ENCODE results near the gene IQSEC1.

The IQSEC1 gene

DNA sequence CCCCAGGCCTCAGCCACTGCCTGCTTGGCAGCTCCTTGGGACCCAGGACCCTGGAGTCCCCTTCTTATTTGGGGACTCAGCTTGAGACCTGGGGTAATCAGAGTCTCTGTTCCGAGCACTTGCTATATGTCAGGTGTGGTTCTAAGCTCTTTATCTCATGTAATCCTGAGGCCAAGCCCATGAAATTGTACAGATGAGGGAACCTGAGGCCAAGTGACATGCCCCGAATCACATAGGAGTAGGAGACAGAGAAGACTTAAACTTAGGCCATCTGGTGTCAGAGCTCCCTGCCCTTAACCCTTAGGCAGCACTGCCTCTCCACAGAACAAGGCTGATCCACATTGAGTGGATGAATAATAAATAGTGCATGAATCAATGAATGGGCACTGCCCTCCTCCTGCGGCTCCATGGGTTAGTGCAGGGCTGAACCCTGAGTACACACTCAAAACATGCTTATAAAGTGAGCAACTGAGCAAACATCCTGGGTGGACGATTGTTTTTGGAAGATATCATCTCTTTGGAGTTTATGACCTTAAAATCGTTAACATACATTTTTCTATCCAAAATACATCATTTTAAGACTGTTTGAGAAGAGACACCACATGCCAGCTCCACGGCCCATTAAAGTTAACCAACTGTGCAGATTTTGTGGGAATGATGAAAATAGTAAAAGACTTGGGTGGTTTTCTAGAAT is 33.2 kb upstream of the IQSEC1 start:
- DNase-seq = no peak

DNA sequence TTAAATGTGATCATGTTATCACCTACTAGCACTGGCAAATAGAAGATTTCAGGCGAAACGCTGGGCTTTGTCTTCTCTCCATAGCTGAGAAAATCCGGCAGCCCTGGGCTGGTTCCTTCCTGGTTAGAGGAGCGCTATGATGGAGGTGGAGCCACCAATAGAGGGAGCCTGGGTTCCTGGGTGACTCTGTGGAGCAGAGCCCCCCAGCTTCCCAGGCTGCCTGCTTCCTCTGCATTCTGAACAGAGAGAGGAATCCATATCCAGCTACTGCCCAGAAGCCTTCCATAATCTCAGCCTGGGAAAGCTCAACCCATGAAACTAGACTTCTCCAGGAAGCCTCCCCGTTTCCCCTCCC is 32.6 kb upstream of the IQSEC1 start:
- DNase-seq = no peak

DNA sequence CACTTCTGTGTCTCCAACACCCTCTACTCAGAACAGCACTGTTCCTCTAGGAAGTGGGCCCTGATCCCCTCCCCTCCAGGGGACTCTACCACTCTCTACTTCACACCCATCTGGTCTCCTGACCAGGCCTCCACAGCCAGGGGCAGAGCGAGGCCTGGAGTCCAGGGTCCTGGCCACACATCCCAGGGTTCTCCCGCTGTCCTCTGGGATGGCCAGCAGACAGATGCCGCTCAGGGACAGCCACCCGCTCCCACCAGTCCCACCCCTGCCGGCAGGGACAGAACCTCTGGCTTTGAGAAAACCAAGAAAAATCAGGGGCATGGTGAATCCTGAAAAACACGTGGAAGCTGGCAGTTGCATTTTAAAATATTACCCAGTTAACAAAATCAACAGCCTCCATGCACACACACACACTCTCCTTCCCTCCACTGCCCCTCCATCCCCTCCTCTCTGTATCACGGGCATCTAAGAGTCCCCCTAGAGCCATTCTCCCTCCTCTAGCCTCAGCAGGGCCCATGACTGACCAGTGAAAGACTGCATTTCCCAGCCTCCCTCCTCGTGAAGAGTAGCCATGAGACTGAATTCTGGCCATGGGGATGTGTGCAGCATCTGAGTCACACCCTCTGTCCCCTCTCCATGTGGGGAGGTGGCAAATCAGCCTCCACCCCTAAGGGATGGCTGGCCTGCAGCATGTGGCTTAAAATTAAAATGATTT is 32.1 kb upstream of the IQSEC1 start:
- DNase-seq = no peak

DNA sequence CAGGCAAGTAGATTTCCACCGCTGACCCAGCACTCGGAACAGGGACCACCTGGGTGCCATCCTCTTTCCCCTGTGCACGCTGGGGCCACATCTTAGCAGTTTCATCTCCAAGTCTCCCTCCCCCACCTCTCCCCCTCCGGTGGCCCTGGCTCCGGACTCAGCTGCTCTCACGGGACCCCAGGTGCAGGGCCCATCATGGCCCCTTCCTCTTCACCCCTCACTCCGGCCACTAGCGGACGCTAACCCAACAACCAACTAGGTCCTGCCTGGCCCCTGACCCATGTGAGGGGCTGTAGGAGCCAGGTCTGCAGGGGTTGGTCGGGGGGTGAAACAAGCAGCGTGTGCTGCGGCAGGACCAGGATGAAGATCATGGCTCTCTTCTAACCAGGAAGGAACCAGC is 31.3 kb upstream of the IQSEC1 start:
- DNase-seq = no peak

DNA sequence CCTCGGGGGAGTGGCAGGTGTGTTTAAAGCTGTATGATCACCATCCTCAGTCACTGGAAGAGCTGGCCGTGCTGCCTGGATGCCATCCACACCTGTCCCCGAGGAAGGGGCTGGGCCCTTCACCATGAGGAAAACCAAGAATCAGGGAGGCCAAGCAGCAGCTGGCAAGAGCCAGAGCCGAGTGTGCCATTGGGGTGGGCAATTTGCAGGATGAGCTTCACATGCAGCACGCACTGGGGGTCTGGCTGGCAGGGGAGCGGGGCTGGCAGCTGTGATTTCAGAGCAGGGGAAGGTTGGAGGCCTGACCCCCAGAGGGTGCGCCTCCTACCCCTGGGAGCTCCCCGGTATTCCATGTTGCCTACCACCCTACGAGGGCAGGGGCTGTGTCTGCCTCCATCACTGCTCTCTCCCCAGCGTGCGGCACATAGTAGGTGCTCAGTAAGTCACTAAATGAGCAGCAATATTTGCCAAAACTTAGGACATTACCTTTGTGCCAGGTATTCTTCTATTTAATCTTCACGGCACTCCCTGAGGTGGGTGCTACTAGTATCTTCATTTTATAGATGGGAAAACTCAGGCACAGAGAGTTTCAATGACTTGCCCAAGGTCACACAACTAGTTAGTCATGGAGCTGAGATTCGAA is 30.3 kb upstream of the IQSEC1 start:
- DNase-seq = no peak

DNA sequence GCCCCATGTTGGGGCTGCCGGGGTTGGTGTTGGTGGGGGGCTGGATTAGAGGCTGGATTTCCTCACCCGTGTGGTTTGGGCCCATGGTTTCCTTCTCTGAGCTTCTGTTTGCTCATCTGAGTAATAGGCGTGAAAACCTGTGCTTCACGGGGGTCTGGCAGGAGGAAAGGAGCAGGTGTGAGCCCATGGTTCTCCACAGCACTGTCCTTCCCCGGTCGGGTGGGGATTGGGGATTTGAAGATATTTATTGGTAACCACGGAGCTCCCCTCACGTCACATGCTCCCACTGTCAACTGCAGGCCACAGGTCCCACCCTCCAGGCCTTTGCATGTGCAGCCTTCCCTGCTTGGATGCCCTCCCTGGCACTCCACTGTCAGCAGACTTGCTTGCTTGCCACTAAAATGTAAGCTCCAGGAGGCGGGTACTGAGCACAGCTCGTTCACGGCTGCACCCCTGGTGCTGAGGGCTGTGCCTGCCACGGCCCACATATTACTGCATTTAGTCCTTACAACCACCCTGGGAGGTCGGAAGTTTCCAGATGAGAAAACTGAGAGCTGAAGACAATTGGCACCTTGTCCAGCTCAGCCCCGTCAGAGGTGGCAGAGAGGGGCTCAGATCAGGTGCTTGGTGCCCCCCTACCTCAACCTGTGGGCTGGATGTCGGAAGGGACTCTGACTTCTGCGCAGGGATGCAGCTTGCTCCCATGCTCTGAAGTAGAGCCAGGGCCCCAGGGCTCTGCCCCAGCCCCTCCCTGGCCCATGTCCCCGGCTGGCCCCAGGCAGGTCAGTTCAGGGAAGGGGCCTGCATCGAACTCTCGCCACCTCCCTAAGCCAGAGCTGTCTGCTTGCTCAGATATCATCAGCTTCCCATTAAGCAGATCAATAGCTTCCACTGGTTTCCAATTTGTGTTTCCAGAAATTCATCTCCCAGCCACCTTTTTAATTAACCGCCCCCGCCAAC is 29.4 kb upstream of the IQSEC1 start:
- DNase-seq = no peak

DNA sequence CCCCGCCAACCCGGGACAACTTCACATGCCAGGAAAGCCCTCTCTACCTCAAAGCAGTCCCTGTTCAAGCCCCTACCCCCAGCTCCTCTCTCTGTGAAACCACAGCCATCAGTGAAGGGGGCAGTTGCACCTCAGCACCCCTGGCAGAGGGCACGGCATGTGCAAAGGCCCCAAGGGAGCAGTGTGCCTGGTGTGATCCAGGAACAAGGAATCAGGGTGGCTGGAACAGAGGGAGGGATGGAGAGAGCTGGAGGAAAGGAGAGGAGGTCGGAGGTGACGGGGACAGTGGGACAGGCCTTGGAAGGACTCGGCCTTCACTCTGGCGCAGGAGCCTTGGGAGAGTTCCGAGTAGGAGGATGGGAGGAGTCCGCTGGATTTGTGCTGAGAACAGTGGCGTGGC is 26.5 kb upstream of the IQSEC1 start:
- DNase-seq = no peak

DNA sequence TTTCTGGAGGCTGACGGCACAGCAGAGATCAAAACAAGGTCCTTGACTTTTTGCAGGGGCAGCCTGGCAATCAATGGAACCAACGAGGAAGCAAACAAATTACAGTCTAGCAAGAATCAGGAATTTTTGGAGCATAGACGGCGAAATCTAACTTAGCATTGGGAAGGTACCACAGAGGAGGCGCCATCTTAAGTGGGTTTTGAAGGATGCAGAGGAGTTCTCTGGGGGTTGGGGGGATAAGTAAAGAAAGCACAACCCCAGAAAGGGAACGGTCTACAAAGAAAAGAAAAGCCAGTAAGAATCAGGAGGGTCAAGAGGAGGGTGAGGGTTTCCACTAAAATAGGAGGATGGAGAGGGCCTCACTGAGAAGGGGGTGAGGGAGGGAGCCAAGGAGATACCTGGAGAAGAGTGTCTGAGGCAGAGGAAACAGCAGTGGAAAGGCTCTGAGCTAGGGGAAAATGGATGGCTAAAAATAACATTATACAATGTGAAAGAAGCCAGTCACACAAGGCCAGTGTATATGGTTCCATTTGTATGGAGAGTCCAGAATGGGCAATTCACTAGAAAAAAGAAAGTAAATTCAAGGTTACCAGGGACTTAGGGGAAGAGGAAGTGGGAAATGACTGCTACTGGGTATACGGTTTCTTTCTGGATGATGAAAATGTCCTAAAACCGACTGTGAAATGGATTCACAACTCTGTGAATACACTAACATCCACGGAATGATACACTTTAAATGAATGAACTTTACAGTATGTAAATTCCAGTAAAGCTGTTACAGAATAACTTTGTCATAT is 25.2 kb upstream of the IQSEC1 start:
- no peak for DNase-seq

DNA sequence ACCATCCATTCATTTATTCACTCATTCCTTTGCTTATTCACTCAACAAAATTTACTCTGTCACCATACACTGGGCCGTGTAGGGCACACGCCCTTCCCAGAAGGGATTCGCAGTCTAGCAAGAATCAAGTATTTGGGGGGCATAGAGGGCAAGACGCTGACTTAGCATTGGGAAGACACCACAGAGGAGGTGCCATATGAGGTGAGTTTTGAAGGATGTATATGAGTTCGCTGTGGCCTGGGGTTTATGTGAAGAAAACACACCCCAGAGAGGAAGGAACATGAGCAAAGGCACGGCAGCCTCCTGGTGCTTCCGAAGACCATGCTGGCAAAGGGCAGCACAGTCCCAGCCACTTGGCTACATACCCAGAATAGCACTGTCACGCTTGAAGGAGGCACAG is 23.1 kb upstream of the IQSEC1 start:
- DNase-seq = no peak

DNA sequence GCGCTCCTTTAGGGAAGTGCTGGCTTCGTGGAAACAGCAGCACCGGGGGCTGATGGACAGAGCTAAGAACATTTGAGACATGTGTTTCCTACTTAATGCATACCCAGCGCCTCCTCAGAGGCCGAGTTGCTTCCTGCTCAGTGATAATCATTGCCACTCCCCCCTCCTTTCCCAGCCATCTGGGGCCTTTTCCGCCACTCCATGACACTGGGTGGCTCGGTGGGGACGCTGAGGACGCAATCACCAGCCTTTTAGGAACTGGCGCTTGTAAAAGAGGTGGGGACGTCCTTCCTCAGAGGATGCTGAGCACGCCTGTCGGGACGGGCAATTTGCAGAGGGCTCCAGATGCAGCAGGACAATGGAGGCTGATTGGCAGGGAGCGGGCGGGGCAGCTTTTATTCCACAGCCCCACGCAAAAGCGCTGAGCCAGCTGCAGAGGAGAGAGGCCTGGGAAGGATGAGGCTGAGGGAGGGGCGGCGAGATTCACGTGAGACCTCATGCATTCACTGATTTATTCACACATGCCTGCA is 22.2 kb upstream of the IQSEC1 start:
- no peak for DNase-seq

DNA sequence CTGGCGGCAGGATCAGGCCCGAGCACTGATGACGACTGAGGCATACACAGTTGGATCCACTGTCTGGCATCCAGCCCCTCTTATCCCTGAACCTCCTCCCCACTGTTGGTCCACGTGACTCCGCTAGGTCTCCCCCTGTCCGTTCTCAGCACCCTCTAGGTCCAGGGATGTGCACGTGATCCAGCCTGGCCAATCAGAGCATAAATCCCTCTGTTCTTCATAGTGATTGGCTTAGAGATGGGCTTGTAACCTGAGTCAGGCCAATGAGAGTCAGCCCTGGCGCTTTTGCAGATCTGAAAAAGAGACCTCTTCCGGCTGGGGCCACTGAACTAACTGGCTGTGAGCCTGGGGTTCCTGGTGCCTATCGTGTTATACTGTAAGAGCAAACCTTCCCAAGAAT is 20.5 kb upstream of the IQSEC1 start:
- no peak for DNase-seq

DNA sequence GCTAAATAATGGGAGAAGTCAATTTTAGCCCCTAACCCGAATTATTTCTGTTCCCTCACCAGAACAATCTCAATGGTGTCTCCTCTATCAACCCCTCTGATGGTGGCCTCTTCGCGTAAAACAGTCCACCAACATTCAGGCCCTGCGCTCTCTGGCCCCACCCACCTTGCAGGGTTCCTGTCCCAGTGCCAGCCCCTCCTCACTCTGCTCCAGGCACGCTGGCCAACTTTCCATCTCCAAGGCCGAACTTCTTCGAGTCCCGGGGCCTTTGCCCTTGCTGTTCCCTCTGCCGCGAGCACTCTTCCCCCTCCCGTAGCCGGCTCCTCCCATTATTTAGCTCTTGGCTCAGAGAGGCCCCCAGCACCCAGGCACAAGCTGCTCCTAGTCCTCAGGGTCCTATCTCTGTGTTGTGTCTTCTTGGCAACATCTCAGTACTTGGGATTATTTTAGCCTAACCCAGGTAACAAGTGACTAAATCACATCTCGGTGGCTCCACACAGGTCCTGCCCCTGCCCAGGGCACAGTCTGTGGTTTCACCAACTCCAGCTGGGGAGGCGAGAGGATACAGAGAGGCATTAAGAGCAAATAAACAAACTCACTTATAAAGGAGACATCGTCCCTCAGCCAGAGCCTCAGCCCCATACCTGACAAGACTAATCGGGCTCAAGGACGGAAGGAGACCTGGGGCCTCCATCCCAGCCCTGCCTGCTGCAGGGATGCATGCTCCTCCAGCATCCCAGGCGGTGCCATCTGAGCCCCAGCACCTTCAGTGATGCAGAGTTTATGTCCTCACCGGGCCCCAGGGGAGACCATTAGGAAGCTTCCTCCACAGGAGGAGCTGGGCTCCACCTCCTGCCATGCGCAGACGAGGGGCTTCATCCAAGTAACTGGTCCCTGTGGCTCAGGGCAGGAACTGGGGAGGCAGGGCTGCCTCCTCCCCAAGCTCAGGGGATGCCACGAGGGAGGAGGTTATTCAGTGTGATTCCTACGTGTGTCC is 19.7 kb upstream of the IQSEC1 start:
- DNase-seq = no peak

DNA sequence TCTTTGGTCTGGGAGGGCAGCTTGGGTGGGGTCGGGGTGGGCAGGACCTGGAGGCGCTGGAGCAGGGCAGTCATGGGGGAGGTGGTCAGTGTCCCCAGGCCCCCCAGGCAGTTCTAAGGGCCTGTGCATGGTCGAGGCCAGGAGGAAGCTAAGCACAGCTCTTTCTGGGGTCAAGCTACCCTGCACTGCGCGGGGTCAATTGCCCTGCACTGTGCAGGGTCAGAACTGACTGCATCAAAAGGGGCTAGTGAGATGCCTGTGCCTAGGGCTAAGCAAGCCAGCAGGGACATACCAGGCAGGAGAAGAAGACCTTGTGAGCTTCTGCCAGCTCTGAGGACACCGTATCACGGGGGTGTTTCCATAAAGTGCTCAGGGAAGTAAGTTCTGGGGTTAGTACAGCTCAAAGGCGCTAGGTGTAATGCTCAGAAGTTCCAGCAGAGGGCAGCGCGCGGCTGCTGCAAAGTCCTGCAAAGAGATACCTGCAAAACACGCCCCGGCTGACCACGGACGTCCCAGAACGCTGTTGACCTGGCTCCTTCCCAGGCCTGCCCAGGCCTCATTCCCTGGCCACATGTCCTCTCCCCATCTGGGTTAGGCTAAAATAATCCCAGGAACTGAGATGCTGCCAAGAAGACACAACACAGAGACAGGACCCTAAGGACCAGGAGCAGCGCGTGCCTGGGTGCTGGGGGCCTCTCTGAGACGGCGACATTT is 18.8 kb upstream of the IQSEC1 start:
- no peak for DNase-seq

DNA sequence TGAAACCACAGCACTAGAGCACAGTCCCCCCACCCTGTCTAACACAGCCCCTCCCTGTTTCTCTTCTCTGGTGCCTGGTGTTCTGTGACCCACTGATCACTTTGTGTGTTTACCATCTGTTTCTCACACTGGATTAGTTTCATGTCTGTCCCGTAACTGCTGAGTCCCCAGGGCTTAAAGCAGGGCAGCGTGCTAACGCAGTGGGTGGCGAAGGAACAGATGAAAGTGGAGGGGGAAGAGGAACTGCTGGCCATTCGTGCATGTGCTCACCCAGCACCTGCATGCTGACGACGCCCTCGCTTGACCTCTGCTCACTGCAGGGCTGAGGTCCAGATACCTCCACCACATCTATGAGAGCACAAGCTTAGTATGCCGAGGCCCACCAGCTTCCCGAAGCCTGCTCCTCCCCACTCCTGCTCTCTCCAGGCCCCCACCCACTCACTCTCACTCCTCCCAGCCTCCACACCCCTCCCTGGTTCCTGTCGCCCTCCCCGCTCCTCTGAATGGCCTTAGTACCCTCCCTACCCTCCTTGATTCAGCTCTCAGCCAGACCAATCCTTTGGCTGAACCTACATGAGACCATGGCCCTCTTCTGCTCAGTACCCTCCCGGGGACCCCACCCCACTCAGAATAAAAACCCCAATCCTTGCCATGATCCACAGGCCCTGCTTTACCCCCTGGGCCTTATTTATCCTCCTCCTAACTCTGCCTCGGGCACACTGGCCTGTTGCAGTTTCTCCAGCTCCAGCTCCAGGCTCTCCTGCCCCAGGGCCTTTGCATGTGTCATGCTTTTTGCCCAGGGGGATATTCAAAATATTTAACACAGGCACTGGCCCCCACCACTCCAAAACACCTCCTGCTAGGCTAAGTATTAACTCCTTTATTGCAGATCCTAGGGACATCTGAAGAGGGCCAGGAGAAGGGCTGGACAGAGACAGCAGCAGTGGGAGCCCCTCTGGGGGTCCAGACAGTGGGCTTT is 15.1 kb upstream of the IQSEC1 start:
- DNase-seq = no peak

DNA sequence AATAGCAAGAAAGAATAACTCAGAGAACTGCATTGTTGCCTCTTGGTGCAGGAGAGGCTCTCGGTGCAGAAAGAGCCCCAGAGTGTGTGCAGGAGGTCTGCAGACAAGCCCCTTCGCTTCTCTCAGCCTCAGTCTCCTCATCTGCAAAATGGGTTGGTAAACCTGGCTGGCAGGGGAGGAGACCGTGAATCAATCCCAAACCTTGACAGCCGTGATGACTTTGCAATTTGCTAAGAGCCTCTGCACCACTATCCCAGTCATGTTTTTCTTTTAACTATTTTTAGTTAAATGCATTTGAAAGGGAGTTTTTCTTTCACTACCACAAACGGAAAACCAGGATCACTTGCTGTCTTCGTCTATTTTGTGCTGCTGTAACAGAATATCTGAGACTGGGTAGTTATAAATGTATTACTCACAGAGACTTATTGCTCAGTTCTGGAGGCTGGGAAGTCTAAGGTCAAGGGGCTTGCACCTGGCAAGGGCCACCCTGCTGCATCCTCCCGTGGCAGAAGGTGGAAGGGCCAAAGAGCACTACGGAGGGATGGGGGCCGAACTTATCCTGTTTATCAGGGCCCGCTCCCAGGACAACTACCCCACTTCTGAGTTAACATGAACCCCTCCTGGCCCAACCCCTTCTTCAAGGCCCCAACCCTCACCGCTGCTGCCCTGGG is 14.2 kb upstream of the IQSEC1 start:
- no peak for DNase-seq

DNA sequence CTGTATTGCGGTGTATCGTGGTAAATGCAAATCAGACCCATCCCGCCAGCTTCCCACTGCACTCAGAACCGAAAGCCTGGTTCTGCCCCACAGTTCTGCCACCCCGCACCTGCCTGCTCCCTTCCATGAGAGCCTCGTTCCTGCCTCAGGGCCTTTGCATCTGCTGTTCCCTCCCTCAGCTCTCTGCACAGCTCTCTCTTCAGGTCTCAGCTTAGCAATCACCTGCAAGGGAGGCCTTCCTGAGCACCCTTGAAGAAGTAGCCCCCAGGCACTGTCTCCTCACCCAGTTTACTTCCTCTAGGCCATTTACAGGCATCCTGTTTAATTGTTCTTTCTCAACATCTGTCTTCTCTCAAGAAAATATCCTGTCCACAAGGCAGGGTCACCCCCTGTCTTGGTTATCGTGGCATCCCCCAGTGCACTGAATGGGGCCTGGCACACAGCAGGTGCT is 13.3 kb upstream of the IQSEC1 start:
- no peak for DNase-seq

DNA sequence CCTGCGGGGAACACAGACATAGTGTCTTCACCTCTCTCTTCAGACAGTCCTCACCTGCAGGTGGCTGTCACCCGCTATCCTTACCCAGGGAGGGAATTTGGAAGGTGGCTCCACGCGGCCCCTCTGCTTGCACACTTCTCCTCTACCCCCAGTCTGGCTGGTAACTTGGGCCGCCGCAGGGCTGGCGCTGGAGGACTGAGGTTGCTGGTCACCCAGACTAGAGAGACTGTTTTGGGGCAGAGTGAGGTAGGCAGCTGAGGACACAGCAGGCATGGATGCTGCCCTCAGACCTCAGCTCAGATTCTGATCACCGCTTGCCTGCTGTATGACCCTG is 12.6 kb upstream of the IQSEC1 start:
- no peak for DNase-seq

DNA sequence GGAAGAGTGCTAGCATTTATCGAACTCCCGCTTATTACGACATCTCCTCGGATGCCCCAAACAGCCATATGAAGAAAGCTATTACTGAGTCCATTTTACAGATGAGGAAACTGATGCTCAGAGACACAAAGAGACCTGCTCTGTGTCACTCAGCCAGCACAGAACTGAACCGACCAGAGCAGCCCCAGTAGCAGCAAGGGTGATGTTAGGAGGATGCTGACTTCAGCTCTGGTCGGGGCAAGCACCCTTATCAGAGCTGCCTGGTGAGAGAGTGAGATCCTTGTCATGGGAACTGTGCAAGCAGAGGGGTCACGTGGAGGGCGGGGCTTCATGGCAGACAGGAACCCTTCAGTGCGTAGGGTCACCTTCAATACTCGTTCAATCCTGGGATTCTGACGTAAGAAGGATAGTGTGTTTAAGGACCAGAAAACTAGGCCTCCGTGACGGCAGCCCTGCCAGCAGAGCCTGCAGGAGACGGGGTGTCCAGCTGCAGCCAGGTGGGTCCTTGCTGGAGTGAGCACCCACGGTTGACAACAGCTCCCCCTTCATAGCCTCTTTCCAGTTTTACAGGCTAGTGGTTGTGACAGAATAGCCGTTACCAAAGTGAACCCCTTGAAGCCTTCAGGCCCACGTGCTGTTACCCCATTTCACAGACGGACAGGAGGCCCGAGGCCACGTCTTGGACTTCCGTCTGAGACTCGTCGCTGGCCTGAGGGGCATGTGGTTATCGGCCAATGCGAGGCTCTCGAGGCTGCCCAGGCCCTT is 12.0 kb upstream of the IQSEC1 start:
- DNase-seq = no peak
